HG03565 (cell line): ENCODE data around the gene PTPN4.
A peak's percentile ranks its signal among the peaks of the same experiment; 100 is the strongest.

Experiments
- ATAC-seq: cut with Tn5 transposase; IDR thresholded peaks from one replicate; pipeline ENCODE4 v1.9.1; 2021; ENCODE audit warnings: mild to moderate bottlenecking, moderate library complexity; ENCODE audit not compliant: unreplicated experiment

The PTPN4 gene

DNA sequence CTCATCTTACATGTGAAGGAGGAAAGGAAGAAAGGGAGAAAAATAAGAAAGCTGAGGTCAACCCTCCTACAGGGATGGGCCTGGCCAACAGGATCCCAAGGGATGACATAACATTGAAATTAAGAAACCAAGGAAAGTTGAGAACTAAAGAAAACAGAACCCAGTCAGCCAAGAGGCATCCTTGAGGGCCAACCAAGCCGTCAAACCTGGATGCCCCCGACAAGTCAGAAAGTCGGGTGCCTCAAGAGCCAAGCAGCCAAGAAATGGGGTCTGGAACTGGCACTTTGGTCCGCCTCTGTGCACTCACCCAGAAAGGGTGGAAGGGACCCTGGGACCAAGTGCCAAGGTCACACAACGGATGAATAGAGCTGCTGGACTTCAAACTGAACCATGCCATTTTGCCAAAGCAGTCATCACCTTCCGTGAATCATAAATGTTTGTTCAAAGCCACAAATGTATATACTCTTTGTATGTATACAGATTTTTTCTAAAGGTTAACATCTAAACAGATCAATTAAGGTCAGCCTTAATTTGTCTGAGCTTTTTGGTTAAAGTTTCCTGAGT, 27.0 kb upstream of the PTPN4 start:
- no peak for ATAC-seq

DNA sequence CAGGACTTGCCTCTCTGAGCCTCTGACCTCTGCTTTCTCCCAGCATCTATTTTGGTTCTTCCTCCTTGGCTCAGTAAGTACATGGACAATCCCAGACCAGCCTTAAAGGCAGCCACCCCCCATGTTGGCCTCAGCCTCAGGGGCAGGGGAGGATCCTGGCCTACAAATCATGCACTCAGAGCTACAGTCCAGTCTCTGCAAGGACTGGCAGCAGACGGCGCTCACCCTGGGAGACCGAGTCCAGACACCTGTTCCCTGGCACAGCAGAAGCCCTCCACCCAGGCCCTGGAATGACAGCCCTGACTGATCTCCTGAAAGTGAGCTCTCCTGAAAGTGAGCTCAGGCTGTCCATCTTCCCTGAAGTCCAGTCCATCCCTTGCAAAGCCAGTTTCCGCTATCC, 25.7 kb upstream of the PTPN4 start:
- ATAC-seq: no peak

DNA sequence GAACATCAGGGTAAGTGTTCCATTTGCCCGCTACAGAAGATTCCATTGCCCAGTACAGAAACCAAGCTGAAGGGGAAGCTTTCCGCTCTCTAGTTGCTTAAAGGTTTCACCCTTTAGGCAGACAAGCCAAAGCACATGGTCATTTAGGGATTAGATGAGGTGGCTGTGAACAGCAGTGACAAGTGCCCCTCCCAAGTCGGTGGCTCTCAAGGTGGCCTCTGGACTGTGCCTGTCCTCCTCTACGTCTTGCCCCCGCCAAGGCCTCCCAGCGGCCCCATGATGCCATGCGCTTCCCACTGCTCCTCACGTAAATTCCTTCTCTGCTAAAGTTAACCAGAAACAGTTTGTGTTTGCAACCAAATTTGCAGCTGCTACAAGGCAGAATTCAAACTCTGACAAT, 24.2 kb upstream of the PTPN4 start:
- no peak for ATAC-seq

DNA sequence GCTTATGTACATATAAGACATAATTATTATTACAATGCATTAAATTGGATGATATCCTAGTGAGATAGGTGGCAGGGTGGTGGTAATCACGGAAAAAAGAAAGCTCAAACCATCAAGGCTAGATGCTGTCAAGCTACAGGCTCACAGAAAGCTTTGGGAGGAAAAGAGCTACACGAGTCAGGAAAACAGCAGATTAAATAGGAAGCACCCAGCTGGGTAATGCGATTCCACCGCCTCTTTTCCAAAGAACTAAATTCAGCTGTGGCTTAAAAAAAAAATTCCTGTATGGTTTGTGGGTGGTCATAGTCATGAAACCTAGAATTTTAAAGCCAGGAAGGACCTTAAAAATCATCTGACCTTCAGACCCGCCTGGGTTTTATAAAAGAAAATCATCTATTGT, 23.7 kb upstream of the PTPN4 start:
- ATAC-seq: no peak

DNA sequence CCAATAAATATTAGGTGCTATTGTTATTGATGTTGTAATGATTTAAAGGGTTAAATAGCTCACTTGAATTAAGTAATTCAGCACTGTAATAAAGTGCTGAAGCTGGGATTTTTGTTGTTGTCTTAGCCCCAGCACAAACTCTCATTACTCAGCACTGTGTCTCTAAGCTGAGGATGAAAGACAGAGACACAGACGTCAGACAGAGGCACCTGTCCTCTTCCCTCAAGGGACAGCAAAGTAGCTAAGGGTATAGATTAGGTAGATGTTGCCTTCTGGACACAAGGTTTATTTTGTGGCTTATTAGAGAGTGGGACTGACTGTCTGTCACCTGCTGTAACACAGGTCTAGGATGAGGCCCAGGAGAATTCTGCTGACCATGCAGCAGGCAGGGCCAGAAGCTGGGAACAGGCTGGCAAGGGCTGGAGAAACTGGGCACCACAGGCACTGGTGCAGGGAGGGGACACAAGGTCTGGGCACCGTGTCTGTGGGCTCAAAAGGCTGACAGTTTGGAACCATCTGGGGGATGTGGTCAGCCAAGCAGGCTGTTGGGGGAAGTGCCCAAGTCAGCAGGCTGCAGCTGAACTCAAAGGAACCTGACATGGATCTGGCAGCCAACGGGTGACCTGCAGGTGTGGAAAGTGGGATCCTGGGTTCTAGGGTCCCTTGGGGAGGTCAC, 20.0 kb upstream of the PTPN4 start:
- ATAC-seq: no peak

DNA sequence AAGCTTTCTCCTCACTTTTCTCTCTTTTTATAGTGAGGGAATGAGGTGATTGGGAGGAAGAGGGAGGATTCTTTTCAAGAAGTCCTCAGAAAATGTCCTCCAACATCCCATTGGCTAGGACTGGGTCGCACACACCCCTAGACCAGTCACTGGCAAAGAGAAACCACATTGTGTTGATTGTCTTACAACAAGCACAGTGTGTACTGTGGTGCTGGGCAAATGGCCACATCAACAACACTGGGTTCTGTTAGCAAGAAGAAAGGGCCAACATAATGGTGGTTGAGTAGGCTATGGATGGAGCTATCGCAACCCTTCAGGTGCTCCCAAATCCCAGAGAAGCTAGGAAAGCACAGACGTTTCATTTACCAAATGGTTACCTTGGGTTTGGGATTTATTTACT, 18.7 kb upstream of the PTPN4 start:
- ATAC-seq: no peak

DNA sequence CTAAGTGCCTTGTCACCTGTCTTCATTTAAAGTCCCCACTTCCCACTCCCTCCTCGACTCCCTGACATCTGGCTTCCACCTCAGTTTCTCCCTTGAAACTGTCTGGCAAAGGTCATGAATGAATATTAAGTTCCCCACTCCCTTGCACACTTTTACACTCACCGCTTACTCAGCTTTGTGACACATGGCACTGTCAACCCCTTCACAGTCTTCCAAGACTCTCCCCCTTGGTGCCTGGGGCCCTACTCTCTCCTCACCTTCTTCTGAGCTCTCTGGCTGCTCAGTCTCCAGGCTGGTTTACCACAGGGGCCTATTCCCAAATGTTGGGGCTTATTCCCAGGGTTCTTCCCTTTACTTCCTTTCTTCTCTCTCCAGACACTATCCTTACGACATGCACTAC, 17.9 kb upstream of the PTPN4 start:
- ATAC-seq: no peak

DNA sequence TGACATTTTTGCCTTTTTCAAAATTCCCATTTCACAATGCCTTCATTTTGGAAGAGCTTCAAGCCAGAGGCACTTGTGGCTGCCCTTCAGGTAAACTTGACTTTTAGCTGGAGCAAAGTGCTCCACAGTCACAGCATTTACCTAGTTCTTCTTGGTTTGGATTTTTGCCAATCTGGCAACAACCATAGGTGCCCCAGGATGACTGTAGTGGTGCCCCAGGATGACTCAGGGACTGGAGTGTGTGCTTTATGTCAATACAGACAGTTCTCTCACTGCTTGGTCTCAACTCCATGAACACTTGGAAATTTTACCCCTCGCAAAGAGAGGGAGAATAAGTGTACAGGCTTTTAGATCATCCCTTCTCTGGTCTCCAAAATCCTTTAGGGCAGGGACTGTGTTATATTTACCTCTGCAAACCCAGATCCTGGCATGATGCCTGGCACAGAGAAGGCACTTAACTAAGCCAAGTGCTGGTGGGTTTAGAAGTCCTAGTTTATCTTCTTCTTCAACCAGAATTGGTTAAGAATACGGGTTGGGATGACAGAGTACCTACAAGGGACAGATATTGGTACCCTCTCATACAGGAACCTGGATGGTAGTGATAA, 15.3 kb upstream of the PTPN4 start:
- no peak for ATAC-seq

DNA sequence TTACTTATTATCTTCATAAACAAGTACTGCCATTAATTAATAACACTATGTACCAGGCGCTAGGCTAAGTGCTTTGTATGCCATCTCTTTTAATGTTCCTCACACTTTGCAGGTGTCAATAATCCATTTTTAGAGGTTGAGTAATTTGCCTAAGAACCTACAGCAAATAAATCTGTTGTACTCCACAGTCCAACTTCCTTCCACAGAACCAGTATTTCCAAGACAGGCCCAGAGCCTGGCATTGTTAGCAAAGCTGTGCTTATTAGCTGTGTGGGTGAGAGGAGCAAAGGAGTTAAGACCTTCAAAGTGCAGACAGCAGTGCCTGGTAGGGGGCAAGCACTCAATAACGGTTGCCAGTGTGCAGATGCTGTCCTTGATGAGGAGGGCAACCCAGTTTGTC, 14.2 kb upstream of the PTPN4 start:
- no peak for ATAC-seq

DNA sequence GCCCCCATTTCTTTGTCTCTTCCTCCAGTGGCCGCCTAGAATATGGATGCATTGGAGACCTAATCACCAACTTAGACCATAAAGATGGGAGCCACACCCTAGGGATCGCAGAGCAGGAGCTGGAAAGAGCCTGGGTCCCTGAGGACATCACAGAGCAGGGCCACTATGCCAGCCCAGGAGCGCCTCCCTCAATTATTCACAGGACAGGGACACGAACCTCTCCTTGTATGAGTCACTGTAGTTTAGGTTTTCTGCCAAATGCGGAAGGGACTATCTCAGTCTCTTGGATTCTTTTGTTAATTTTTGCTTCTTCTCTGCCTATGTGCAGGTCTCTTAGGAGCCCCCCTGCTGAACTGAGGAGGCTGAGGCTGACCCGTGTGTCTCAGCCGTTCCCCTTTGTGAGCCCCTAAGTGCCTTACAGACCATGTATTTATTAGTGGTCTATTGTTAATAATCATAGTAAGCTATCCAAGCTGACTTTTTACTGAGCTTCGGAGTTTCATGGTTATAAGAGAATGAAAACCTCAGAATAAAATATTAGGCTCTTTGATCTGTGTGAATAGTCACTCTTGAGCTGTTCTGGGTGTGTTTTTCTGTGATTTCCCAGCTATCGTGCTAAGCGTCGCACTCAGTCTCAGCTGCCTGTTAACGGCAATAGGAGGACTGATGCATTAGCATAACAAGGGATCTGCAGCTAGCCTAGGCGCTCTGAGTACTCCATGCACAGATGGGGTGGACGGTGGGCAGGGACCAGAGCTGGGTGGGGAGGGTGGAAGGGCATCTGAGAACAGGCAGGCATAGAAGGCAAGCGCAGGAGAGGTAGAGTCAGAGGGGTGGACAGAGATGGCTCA, 12.7 kb upstream of the PTPN4 start:
- no peak for ATAC-seq

DNA sequence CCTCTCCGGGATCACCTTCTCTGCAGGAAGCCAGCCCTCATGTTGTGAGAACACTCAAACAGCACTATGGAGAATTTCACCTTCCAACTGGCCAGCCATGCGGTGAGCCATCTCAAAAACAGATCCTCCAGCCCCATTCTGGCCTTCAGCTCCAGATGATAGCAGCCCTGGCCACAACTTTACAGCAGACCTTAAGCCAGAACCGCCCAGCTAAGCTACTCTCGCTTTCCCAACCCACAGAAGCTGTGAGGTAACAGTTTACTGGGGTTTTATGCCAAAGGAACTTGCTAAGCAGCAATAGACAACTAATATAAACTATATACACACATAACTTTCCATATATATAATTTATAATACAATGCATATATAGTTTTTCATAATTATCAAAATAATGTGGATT, 11.6 kb upstream of the PTPN4 start:
- no peak for ATAC-seq

DNA sequence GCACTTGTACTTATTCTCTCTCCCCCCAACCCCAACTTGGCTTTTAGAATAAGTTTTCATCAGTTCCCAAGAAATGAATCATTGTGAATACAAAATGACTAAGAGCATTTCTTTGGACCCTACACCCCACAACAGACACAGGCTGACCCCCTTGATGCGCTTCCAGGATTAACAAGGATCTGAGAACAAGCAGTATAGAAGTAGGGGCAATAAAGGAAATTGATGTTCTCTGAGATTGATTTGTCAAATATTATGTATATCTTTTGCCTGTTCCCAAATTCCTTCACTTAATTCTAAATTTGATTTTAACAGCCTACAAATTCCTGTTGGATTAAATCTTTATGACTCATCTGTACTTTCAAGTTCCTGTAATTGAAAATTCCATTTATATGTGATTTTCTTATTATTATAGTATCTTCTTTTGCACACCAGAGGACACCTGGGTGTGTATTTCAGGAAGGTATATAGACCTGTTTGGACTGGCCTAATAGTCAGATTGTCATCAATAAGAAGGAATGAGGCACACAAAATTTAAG, 10.2 kb upstream of the PTPN4 start:
- ATAC-seq: no peak

DNA sequence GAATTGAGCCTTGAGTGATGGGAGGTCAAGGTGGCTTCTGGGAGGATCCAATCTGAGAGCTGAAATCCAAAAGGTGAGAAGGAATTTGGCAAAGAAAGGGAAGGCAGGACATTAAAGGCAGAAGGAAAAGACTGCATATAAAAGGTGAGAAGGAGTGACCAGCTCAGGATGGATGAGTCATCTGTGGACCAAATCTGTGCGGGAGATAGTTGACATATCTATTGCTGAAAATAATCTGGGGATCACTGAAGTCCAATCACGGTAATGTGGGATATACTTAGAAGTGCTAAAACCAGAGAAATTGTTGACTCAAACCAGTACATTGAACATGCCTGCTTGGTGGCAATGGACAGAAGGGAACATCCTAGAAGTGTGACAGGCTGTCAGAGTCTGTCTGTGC, 8.0 kb upstream of the PTPN4 start:
- ATAC-seq: no peak

DNA sequence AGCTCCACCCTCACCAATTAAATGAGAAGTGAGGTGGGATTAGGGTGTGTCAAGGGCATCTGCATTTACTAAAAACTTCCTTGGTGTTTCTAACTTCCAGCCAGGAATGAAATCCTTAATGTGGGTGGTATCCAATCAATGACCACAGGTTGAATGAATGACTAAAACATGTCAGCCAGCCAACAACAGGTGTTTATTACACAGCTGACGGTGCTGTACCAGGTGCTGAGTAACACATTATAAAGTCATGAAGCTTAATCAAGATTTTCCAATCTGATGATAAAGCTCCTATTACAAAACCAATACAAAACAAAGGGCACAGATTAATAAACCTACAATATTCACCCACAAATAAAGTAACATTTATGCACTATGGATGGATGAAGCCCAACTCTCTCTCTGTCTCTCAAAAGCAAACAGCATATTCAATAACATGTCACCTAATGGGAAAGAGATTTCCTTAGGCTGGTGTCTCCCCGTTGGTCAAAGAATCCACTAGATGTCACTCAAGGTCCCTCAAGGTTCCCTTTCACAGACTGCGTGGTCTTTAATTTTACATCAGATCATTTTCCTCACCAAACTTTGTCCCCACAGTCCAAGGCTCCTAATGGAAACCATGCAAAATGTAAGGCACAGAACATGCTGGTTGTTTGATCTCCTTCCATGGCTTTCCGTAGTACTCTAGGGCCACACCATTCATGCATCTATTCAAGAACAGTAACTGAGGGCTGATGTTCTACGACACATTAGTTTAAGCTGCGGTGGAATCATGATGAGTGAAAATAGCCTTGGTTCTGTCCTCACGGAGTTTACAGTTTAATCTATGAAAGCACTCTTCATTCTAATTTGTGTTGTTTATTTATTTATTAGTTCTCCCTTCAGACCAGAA, 6.4 kb upstream of the PTPN4 start:
- ATAC-seq: peak; percentile 39

DNA sequence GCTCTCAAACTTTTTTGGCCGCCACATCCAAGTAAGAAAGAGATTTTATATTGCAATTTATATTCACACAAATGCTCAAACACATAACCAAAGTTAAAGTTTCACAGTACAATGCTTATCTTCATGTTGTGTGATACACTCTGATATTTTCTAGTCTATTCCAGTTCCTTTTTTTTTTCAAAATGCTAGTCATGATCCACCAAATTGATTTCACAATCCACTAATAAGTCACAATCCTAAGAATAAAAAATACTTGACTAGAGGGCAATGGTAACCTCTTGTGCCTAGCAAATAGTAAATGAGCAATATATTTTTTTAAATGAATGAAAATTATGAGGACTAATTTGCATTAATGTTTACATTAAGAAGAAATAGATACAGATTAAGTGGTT, 5.8 kb upstream of the PTPN4 start:
- no peak for ATAC-seq

DNA sequence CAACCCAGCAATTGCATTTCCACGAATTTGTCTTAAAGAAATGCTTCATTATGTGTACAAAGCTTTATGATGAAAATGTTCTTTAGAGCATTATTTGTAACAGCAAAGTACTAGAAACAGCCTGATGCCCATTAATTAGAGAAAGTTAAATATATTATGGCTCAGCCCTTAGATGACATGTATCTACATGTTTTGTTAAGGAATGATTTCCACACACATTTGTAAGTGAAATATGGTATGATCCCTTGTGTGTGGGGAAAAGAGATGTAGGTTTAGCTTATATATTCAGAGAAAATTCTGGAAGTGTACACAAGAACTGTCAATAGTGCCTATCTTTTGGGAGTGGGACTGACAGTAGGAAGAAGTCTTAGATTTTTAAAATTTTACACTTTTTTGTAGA, 3.8 kb upstream of the PTPN4 start:
- ATAC-seq: no peak

DNA sequence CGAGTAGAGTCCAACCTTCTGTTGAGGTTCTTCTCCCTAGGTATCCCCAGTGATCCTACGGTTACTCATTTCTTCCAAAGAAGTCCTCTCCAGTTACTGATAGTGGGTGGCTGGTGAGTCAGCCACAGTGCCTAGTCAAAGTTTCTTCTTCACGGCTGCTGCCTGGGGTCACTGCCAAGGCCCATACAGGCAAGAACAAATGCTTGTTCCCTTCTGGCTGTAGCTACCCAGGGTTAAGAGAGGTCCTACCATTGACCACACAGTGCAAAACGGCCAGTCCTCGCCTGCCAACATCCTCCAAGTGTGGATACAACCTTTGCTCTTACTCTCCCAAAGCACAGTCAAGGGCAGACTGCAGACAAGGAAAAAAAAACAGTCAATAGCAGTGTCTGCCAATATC, 2.9 kb upstream of the PTPN4 start:
- ATAC-seq: no peak

DNA sequence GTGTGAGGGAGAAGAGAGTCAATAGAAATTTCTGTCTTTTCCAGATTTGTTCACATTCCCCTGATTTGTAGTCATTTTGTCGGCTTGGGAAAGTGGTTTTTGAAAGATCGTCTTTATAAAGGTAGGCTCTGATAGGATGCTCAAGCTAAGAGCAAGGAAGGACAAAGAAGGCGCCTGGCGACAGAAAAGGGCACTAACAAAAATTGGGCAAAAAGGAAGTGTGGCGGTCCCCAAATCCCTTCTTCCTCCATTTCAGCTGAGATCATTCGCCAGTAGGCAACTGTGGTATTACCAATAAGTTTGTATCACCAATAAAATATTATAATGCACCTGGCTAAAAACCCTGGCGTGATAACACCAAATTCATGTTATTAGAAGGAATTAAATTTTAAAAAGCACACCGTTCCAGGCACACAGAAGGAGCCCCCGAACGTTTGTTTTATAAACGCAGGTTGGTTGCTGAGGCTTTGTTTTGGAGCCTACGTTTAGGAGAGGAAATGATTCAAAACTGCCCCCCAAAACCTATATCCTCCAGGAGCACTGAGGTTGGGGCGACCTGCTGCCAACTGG, 756 bp upstream of the PTPN4 start:
- no peak for ATAC-seq

DNA sequence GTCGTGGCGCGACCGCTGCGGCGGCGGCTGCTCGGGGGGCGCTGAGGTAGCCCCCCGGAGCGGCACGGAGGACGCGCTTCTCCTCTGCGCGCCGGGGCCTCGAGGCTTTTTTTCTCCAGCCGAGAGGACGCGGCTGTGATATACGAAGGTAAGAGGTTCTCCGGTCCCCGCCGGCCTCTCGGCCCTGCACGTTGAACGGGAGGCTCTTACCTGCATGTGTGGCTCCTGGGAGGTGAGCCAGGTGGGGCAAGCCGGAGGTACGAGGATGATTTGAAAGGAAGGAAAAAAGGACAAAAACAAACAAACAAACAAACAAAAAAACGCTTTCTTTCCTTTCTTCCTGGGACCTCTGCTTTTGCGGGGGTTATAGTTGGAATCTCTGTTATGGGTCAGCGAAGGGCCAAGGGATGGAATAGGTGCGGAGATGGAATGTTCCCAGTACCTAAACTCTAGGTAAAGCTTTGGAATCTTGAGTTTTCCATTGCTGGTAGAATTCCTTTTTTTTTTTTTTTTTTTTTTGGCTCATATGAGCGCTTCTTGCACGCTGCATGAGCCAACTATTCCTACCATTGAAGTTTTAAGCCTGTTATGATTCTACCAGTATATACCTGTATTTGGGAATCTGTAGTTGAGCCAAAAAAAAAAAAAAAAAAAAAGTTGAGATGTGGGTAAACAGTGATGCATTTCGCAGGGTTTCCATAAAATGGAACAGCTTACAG, 674 bp downstream of the PTPN4 start:
- ATAC-seq: peak; percentile 17

DNA sequence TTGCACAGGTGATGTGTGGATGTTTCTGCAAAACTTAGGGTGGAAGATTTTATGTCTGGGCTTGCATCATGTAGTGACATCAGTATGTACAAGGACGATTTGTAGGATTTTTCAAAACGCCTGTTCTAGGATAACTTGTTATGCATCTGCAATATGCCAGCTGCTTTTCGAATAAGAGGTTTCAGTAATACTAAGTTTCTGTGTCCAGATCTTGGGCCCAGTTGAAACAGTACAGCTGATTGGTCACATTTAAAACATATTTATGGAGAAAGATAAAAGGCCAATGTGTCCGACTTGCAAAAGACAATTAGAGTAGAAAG, 1.2 kb downstream of the PTPN4 start:
- no peak for ATAC-seq
